Stimulated activated CD8-positive, alpha-beta memory T cell treated with anti-CD3 and anti-CD28 coated beads, Interleukin-7, amount 100 ng/mL, for 1 hour (primary cell): ENCODE measurements around the gene PCDHAC2.

ENCODE experiments used
- DNase-seq, 2 donors: peaks; one replicate each; pipeline ENCODE4 v3.0.0-alpha.2; 2020; ENCODE audit warnings: low read depth in 2 of 2

Gene PCDHAC2

GRCh38 chr5:140966293-140967225 is at the start of gene PCDHAC2:
TSS of gene PCDHAC2 (plus strand) at chr5:140966476. CDS start at chr5:140966767, 291 bp downstream.
- no peak for DNase-seq

- no peak for DNase-seq
These were observed 42.7 kb upstream of the PCDHAC2 start for GRCh38 chr5:140923601-140924000.

- DNase-seq, result no peak
These were observed 40.4 kb upstream of the PCDHAC2 start, which contains the start of gene PCDHAC1 for GRCh38 chr5:140925806-140926442. TSS of gene PCDHAC1 (plus strand) at chr5:140926299. CDS start at chr5:140926893, 594 bp downstream.

GRCh38 chr5:140926443-140927227 is 39.6 kb upstream of the PCDHAC2 start:
- DNase-seq, result no peak

- DNase-seq, result no peak
These were observed 39.1 kb upstream of the PCDHAC2 start for GRCh38 chr5:140927228-140927573.

- no peak for DNase-seq
These were observed 31.2 kb upstream of the PCDHAC2 start for GRCh38 chr5:140934964-140935606.

GRCh38 chr5:140946578-140946977 is 19.7 kb upstream of the PCDHAC2 start:
- DNase-seq, result no peak

GRCh38 chr5:140951636-140952035 is 14.6 kb upstream of the PCDHAC2 start:
- DNase-seq, result no peak

- no peak for DNase-seq
These were observed 13.0 kb upstream of the PCDHAC2 start for GRCh38 chr5:140953234-140953633.

GRCh38 chr5:140962190-140962589 is 4.1 kb upstream of the PCDHAC2 start:
- DNase-seq, result no peak

GRCh38 chr5:140964356-140964755 is 1.9 kb upstream of the PCDHAC2 start:
- DNase-seq, result no peak

GRCh38 chr5:140965905-140966292 is 377 bp upstream of the PCDHAC2 start:
- no peak for DNase-seq

- no peak for DNase-seq
These were observed 1.1 kb downstream of the PCDHAC2 start for GRCh38 chr5:140967226-140967893.

GRCh38 chr5:140969880-140970279 is 3.6 kb downstream of the PCDHAC2 start:
- DNase-seq, result no peak

- no peak for DNase-seq
These were observed 7.3 kb downstream of the PCDHAC2 start for GRCh38 chr5:140973550-140973949.

GRCh38 chr5:140977003-140977402 is 10.7 kb downstream of the PCDHAC2 start:
- no peak for DNase-seq

- DNase-seq, result no peak
These were observed 12.0 kb downstream of the PCDHAC2 start for GRCh38 chr5:140978260-140978659.

GRCh38 chr5:140978983-140979382 is 12.7 kb downstream of the PCDHAC2 start:
- no peak for DNase-seq

GRCh38 chr5:140982083-140982716 is 15.9 kb downstream of the PCDHAC2 start:
- no peak for DNase-seq

- DNase-seq, result no peak
These were observed 19.8 kb downstream of the PCDHAC2 start for GRCh38 chr5:140986117-140986521.

GRCh38 chr5:140988100-140988499 is 21.8 kb downstream of the PCDHAC2 start:
- no peak for DNase-seq
